Fibroblast of gingiva (primary cell): ENCODE measurements around the gene COL1A1.

Experiments
- DNase-seq: peaks from one replicate; pipeline ENCODE4 v3.0.0-alpha.2; 2011; ENCODE audit warnings: low read depth

Gene COL1A1

DNA sequence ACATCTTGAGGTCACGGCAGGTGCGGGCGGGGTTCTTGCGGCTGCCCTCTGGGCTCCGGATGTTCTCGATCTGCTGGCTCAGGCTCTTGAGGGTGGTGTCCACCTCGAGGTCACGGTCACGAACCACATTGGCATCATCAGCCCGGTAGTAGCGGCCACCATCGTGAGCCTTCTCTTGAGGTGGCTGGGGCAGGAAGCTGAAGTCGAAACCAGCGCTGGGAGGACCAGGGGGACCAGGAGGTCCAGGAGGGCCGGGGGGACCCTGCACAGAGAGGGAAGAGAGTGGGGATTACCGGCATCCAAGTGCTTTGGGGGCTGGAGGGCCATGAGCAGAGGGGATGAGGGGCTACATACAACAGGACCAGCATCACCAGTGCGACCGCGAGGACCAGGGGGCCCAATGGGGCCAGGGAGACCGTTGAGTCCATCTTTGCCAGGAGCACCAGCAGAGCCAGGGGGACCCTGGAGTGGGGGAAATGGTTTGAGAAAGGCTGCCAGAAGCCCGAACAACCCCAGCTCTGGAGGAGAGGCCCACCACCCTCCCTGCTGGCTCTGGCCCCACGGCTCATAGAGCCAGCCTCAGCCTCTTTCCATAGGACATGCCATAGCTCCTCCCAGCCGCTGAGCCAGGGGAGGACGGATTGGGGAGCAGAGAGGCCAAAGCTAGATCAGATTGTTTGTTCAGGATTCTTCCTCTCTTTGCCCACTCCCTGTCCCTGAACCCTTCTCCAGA, 14.6 kb downstream of the COL1A1 start:
- DNase-seq = peak; percentile 74

DNA sequence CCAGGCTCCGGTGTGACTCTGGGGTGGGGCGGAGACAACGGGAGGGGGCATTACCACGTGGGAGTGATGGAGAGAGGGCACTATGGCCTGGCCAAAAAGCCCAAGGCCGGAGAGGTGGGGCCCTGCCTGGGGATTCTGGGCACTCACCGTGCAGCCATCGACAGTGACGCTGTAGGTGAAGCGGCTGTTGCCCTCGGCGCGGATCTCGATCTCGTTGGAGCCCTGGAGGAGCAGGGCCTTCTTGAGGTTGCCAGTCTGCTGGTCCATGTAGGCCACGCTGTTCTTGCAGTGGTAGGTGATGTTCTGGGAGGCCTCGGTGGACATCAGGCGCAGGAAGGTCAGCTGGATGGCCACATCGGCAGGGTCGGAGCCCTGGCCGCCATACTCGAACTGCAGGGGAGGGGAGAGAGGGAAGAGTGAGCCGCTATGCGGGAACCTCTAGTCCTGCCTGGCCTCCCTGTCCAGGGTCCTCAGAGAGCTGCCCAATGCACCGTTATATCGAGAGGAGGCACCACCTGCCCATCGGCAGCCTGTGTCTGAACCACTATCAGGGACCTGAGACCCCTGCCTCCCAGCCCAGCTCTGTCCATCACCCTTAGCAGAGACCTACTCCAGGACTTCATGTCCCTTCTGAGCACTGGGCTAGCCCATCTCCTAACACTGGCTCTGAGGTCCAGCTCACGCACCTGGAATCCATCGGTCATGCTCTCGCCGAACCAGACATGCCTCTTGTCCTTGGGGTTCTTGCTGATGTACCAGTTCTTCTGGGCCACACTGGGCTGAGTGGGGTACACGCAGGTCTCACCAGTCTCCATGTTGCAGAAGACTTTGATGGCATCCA, 15.6 kb downstream of the COL1A1 start:
- DNase-seq = peak; percentile 78

DNA sequence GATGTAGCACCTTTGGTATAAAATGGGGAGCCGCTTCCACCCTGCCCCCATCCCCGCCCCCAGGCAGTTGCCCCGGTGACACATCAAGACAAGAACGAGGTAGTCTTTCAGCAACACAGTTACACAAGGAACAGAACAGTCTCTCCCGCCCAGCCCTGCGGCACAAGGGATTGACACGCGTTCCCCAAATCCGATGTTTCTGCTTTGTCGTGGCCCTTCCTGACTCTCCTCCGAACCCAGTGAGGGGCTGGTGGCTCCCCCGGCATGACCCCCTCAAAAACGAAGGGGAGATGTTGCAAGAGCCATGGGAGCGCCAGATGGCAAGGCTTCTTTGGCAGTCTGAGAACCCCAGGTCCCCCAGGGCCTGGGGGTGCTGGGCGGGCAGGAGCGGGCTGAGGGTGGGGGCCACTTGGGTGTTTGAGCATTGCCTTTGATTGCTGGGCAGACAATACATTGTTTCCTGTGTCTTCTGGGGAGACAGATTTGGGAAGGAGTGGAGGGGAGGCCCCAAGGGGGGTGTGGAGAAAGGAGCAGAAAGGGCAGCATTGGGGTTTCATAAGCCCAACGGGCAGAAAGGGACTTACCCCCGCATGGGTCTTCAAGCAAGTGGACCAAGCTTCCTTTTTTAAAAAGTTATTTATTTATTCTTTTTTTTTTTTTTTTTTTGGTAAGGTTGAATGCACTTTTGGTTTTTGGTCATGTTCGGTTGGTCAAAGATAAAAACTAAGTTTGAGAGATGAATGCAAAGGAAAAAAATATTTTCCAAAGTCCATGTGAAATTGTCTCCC, 16.6 kb downstream of the COL1A1 start:
- DNase-seq = peak; percentile 83

DNA sequence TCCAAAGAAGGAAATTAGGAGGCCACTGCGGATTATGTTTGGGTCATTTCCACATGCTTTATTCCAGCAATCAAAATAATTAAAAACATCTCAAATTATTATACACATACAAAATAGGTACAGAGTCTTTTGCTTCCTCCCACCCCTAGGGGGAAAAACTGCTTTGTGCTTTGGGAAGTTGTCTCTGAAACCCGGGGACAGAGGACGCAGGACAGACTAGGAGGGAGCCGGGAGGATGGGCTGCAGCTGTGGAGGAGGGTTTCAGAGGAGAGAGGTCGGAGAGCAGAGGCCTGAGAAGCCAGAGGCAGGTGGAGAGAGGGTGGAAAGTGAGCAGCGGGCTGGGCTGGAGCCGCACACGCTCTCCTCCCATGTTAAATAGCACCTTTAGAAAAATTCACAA, 17.4 kb downstream of the COL1A1 start:
- DNase-seq = peak; percentile 60

DNA sequence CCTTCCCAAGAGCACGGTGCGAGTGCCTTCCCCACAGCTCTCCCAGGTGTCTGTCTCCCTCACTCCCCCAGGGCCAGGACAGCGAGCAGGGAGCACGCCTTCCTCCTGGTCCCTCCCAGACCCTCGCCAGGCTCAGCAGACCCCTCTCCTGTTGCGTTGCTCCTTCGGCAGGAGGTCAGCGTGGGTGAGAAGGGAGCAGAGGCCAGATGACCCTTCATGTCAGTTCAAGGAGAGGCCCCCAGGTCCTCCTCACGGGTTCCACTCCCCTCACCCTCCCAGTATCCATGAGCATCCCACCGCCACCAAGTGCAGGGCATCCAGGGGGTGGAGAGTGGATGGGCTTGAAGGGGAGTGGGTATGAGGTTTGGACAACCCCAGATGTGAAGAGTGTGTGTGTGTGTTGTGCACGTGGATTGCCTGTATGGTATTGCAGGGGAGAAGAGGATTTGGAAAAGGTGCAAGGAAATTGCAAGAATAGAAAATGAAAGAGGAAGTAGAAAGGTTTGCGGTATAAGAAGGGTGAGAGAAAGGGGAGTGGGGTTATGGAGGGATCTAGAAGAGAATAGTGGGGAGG, 17.9 kb downstream of the COL1A1 start:
- peak; percentile 79 for DNase-seq

DNA sequence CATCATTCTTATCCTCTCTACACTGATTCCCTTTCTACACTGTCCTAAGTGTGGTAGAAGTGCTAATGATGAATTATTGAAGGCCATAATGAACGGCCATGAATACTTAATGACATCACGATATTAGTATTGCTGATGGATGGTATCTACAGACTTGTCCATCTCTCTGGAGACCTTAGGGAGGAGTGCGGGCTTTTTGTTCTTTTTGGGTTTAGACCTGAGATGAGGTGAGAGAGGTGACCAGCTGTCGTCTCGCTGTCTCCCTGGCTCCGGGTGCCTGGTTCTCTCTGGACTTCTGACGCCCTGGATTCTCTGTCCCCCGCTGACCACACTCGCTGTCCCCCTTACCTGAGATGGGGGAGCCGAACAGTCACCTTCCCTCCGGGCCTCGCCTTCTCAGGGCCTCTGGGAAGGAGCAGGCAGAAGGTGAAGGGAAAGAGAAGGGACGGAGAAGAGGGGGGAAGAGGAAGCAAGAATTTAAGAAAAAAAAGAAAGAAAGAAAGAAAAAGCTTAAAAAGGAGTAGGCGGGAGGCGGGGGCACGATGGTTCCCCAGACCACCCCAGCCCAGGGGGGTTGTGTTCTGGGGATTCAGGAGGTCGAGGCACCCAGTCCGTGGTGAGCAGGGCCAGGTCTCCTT, 18.5 kb downstream of the COL1A1 start:
- no peak for DNase-seq

DNA sequence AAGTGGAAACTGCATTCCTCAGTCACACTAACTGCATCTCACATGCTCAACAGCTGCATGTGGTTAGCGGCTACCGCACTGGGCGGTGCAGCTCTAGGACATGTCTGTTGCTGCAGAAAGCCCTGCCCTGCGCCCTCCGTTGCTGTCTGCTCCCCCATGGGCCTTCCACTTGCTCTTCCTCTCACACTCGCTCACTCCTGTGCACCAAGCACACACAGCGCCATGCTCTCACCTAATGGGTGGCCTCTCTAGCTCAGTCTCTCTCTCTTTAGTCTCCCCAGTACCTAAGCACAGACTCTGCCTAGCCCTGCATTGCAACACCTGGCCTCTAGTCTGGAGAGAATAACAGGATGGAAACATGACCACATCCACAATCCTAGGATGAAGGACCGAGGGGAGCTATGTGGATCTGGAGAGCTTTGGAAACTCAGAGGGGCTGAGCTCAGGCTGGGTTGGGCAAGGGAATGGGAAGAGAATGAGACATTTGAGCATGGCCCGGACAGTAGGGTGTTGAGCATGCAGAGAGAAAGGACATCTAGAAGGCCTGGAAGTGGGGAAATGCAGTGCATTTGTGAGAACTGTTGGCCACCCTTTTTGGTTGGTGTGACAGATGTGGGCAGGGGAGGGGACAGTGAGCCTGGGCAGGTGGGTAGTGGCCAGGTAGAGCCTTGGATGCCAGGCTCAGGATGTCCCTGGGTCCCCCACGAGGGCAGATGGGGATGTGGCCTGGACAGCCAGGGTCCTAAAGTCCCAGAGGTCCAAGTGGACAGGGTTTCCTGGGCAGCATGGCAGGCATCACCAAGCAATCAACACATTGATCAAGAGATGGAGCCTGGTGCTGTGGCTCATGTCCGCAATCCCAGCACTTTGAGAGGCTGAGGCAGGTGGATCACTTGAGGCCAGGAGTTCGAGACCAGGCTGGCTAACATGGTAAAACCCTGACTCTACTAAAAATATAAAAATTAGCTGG, 19.6 kb downstream of the COL1A1 start:
- peak; percentile 85 for DNase-seq

DNA sequence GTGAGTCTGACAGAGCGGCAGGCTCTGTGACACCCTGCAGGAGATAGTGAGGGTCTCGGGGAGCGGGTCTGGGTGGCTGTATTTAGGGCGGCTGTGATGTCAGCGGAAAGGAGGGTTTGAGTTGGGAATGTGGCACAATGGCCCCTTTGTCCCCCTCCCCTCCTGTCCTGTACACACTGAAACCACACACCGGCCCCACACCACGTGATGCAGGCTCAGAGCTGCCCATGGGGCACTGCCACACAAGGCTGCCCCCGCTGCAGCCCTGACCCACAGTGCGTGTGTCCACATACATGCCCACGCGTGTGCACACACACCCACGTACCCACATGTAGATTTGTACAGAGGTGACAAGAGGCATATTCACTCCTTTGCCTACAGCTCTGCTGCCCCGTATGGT, 20.3 kb downstream of the COL1A1 start:
- DNase-seq = no peak

DNA sequence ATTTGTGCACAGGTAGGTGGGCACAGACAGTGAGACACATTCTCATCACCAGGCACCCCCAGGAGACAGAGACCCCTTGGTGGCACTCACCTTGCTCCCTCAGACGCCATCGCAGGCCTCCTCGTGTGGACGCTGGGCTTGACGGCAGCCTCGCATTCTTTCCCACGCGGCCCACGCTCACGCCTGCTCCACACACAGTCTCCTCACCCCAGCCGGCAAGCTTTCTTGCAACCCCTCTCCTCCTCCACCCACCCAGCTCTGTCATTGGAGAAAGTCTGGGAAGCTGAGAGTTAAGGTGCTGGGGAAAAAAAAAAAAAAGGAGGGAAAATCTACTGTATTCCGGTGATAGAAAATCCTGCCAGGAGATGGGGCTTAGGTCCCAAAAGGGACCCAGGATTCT, 20.8 kb downstream of the COL1A1 start:
- DNase-seq = peak; percentile 28

DNA sequence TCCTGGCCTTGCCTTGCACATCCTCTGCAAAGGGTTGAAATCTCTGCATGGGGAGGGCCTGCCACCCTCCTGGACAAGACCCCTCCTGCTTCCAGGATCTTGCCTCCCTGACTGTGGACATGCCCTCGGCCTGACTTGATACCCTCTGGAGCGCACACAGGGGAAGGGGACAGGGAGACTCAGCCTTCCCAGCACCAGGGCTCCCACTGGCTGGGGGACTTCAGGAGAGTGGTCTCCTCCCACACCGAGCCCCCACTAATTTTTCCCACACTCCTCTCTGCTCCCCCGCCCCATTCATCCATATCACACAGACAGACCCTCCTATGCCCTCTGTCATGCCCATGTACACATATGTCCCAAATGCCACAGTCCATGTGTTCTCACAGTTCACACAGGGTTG, 21.3 kb downstream of the COL1A1 start:
- peak; percentile 34 for DNase-seq

DNA sequence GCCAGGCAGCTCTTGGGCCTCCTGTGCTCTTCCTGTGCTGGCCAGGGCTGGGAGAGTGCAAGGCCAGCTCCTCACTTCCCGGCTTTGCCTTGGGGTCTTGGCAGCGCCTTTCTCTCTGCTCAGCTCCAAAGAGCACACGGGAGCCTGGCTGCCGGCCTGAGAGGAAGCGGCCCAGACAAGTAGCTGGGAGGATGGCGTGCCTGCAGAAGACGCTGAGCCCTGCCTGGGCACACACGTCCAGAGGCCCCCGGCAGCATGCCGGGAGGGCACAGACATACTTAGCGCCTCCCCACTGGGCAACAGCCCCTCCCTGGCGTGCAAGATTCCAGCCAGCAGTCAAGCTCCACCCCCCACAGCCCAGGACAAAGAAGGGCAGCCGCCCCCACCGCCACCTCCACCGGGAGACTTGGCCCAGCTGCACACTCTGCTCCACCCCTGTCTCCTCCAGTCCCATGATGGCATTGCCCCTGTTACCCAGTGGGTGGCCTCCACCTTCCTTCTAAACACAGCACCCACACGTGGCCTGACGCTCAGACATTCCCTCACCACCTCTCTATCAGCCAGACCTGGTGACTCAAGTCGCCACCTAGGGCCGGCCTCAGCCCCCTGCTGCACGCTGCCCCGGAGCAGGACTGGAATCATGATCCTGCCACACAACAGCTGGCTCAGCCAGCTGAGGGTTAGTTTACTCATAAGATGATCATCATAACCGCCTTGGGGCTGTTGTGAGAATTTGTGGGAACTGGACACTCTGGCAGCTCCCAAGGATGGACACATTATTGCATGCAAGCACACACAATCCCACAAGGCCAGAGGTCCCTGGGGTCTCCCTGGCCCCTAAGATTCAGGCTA, 23.2 kb downstream of the COL1A1 start:
- DNase-seq = peak; percentile 93

DNA sequence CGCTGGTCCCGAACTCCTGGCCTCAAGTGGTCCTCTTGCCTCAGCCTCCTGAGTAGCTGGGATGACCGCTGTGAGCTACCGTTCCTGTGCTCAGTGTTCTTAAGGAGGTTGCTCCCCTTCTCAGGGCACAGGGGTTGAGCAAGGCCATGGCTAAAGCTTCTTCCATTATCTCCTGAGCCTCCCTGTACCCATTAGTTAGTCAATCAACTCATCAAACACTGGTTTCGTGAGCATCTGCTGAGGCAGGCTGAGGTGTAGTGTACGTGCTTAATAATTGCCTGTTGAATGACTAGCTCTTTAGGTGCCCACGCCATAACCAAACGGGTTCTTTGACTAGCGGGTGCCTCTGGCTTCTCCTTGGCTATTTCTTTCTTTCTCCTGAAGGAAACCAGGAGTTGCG, 24.0 kb downstream of the COL1A1 start:
- DNase-seq = no peak

DNA sequence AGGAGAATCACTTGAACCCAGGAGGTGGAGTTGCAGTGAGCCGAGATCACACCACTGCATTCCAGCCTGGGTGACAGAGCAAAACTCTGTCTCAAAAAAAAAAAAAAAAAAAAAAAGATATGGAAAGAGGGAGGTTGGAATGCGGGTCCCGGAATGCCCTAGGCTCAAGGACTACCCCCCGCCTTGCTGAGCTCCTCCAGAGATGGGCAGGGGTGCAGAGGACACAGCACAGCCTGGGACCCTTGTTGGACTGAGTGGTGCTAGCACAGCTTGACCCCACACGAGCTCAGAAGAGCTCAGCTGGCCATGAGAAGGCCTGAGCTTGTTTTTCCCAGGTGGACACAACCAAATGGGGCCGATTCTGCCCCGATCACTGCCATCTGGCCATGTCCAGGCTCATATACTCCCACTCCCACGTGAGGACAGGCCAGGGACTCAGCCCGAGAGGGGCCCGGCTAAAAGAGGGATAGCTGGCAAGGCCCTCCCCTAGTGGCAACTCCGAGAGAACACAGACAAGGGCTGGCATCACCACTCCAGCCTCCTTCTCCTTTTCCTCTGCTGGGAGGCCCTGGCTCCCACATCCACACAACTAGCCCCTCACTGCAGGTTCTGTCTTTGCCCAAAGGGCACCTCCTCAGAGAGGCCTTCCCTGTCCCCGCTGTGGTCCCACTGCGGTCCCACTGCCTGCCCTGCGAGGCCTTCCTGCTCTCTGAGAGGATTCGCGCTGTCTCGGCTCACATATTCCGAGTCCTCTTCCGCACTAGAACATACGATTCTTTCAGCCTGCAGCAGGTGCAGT, 24.7 kb downstream of the COL1A1 start:
- no peak for DNase-seq

DNA sequence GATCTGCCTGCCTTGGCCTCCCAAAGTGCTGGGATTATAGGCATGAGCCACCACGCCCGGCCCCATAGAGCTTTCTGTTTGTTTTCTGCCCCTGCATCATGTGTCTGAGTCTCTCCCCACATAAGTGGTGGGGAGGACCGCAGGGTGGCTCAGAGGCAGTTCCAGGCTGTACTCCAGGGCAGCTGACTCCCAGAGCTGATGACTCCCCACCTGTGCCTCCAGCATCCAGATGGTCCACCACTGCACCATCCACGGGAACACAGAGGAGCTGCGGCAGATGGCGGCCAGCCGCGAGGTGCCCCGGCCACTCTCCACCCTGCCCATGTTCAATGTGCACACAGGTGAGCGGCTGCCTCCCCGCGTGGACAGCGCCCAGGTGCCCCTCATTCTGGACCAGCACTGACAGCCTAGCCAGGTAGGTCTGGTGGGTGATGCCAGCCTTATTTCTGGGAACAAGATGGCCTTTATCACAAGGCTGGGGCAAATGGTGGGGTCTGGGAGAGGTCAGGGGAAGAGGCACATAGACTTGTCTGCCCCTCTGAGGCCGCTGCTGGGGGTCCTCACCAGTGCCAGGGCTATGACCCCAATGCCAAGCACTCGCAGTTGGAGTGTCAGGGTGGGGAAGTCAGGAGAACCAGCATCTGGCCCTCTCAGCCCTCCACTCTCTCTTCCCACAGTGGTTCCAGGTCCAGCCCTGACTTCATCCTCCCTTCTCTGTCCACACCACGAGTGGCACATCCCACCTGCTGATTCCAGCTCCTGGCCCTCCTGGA, 26.2 kb downstream of the COL1A1 start:
- DNase-seq = no peak

DNA sequence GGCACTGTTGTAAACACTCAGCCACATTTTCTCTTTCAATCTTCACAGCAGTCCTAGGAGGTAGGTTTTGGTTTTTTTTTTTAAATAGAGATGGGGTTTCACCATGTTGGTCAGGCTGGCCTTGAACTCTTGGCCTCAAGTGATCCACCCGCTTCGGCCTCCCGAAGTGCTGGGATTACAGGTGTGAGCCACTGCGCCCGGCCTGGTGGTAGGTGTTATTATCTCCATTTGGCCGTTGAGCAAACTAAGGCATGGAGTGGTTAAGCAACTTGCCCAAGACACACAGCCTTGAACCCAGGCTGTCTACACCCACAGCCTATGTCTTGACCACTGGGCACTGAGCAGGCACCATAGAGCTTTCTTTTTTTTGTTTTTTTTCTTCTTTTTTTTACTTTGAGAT, 27.0 kb downstream of the COL1A1 start:
- no peak for DNase-seq

DNA sequence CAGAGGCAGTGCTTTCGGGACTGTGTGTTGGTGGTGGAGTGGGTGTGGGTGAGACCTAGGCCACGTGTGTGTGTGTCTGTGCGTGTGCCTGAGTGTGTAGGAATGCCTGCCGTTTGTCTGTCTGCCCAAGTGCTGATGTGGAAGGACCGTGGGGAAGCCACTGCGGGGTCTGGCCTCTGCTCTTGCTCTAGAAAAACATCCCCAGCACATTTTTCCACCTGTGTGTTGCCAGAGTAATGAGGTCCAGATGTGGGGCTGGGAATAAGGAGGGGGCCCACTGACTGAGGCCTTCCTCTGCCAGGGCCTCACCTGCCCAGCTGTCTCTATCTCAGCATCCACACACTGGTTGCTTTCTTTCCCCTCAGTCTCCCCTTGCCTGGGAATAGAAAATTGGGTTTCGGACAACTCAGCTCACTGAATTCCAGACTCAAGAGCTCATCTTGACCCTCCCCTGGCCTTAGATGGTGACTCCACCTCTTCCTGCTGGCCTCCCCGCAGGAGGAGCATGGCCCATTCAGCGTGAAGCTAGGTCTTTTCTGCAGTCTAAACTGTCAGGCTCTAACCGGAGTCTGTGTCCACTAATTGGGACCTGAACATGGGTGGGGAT, 28.0 kb downstream of the COL1A1 start:
- peak; percentile 79 for DNase-seq

DNA sequence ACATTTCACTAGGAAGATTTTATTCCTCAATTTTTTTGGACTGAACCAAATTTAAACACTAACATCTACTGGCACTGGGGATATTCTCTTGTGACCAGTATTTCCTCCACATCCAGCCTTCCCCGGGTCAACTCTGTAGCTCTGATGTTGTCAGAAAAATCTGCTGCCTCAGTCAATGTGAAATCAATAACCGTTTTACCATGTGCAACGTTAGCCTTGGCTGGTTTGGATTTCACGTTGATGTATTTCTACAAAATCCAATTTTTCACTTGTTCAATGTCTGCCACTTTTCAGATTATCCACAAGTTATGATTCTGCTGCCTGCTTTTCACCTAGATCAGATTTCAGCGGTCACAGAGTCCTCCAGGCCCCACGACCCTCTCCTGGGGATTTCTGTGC, 28.5 kb downstream of the COL1A1 start:
- no peak for DNase-seq

DNA sequence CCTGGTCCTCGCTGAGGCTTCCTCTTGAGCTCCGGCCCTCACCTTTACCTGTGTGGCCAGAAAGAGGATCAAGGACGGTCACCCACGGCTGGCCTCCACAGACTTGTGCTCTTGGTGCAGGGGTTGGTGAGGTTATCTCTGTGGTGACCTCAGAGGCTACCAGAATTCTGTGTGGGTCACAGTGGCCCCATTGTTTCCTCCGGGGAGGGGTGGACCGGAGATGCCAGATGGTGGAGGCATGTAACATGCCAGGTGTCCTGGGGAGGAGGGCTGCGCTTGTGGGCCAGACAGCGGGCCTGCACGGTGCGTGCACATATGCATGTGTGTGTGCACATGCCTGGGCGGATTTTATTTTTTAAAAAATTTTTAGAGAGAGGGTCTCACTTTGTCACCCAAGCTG, 29.3 kb downstream of the COL1A1 start:
- no peak for DNase-seq
